Brain microvascular endothelial cell (primary cell): ENCODE data around the gene BTG3.

Experiments used
- DNase-seq: peaks from one replicate; pipeline ENCODE4 v3.0.0-alpha.2; 2020
- H3K27ac ChIP-seq: fragments of 250-450 bp; sonication (Bioruptor Pico); 2 replicates; pipeline ENCODE4 v1.5.1; 2020; ENCODE audit warnings: mild to moderate bottlenecking, moderate library complexity
- H3K27me3 ChIP-seq: fragments of 250-450 bp; sonication (Bioruptor Pico); replicated peaks from 2 replicates; pipeline ENCODE4 v1.5.1; 2020; ENCODE audit warnings: mild to moderate bottlenecking
- H3K36me3 ChIP-seq: fragments of 250-450 bp; sonication (Bioruptor Pico); replicated peaks from 2 replicates; pipeline ENCODE4 v1.5.1; 2020; ENCODE audit warnings: mild to moderate bottlenecking
- H3K4me3 ChIP-seq: 2 replicates; pipeline ENCODE4 v1.5.1; 2011; ENCODE audit warnings: low read depth, mild to moderate bottlenecking, control low read depth, low read length, moderate library complexity
- in situ Hi-C: cut with HindIII; loops from 2 replicates; pipeline ENCODE4 v1.10.0; 2017; ENCODE audit warnings: low sequenced_read_pairs, low pct_ligation_motif_present
- TF ChIP-seq, protein P1 (sequence below): IDR thresholded peaks from 2 replicates; pipeline ENCODE4 v1.5.1; 2011; ENCODE audit warnings: low read depth, mild to moderate bottlenecking, moderate library complexity, low read length, control low read depth, inconsistent platforms; ENCODE audit errors: missing control alignments

BTG3 gene

DNA sequence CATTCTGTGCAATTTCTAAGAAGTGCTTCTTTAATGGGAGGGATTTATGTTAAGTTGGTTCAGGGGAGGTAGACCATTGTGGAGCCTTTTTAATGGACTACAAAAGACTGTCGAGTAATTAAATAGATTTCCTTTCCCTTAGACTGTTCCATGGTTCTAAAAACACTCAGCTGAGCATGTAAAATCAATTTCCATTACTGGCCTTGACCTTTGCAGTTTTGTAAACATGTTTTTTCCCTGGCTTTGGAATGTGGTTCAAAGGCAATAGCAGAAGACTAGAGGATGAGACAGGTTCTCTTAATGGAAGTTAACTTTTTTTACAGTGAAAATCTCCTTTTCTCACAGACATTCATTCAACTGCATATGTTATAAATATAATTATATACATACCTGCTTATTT is 37.6 kb upstream of the BTG3 start:
- no peak overlapping the region for H3K4me3 ChIP-seq
- in situ Hi-C loops: no loop called here
- DNase-seq: no peak
- H3K27ac ChIP-seq: no peak overlapping the region
- TF ChIP-seq, protein P1, sequence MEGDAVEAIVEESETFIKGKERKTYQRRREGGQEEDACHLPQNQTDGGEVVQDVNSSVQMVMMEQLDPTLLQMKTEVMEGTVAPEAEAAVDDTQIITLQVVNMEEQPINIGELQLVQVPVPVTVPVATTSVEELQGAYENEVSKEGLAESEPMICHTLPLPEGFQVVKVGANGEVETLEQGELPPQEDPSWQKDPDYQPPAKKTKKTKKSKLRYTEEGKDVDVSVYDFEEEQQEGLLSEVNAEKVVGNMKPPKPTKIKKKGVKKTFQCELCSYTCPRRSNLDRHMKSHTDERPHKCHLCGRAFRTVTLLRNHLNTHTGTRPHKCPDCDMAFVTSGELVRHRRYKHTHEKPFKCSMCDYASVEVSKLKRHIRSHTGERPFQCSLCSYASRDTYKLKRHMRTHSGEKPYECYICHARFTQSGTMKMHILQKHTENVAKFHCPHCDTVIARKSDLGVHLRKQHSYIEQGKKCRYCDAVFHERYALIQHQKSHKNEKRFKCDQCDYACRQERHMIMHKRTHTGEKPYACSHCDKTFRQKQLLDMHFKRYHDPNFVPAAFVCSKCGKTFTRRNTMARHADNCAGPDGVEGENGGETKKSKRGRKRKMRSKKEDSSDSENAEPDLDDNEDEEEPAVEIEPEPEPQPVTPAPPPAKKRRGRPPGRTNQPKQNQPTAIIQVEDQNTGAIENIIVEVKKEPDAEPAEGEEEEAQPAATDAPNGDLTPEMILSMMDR: no peak
- H3K27me3 ChIP-seq: no peaks in the 10 kb centered on the region
- no peaks in the 10 kb centered on the region for H3K36me3 ChIP-seq

DNA sequence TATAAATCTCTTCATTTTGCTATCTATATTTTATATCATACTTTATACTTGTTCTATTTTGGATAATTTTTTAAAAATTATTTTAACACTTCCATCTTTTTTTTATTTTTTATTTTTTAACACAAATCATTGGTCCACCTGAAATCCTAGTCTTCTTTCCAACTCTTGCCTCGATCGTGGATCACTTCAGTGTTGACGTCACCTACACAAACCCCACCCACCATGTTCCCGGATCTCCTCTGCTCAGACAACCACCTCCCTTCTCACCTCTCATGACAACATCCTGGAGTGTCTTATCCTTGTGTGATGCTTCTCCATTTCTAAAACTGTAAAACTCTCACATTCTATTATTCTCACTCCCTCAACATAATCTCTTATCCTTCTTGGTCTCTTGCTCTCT is 34.1 kb upstream of the BTG3 start:
- no peak for DNase-seq
- in situ Hi-C loops: no loop called here
- Histone ChIP-seq H3K27ac (no peak overlapping the region), H3K27me3 (no peaks in the 10 kb centered on the region), H3K4me3 (no peak overlapping the region), H3K36me3 (no peaks in the 10 kb centered on the region)
- TF ChIP-seq, protein P1: no peak

DNA sequence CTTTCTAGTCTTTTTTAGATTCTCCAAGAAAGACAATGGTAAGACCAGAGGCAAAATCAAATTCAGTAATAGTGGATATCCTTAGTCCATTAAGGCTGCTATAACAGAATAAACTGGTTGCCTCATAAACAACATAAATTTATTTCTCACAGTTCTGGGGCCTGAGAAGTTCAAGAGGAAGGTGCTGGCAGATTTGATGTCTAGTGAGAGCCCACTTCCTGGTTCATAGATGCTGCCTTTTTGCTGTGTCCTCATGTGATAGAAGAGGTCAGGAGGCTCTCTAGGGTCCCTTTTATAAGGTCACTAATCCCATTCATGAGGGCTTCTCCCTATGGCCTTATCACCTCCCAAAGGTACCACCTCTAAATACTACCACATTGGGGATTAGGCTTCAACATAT is 31.5 kb upstream of the BTG3 start:
- no peak overlapping the region for H3K4me3 ChIP-seq
- TF ChIP-seq, protein P1: no peak
- no peak for DNase-seq

DNA sequence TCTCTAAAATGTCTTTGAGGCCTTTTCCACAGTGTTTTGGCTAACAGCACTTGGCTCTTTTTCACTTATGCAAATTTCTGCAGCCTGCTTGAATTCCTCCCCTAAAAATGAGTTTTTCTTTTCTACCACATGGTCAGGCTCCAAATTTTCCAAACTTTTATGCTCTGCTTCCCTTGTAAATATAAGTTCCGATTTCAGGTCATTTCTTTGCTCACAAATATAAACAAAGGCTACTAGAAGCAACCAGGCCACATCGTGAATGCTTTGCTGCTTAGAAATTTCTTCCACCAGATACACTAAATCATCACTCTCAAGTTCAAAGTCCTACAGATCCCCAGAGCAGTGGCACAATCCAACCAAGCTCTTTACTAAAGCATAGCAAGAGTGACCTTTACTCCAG is 28.1 kb upstream of the BTG3 start:
- no peaks in the 10 kb centered on the region for H3K27me3 ChIP-seq
- no peaks in the 10 kb centered on the region for H3K36me3 ChIP-seq
- no peak overlapping the region for H3K4me3 ChIP-seq
- DNase-seq: no peak
- no peak overlapping the region for H3K27ac ChIP-seq
- in situ Hi-C loops: no loop called here
- TF ChIP-seq, protein P1: no peak

More for the DNA sequence above, 31.5 kb upstream of the BTG3 start:
- Histone ChIP-seq H3K27ac (no peak overlapping the region), H3K36me3 (no peaks in the 10 kb centered on the region), H3K27me3 (no peaks in the 10 kb centered on the region)
- in situ Hi-C loops: no loop called here

DNA sequence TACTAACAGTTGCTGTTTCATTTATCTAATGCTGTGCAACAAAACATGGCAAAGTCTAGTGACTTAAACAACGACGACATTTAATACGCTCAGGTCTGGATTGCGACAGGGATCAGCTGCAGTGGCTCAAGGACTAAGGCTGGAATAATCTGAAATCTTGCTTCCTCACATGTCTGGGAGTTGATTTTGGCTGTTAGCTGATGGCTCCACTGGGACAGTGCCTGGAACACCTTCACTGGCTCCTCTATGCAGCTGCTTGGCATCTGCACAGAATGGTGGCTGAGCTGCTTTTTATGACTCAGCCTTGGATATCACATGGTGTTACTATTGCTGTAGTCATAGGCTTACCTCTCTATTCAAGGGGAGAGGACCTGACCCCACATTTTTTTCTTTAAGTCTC is 24.0 kb upstream of the BTG3 start:
- in situ Hi-C loops: no loop called here
- no peak for DNase-seq
- H3K4me3 ChIP-seq: no peak overlapping the region
- H3K27me3 ChIP-seq: no peaks in the 10 kb centered on the region
- TF ChIP-seq, protein P1: no peak
- H3K27ac ChIP-seq: no peak overlapping the region
- H3K36me3 ChIP-seq: no peaks in the 10 kb centered on the region

DNA sequence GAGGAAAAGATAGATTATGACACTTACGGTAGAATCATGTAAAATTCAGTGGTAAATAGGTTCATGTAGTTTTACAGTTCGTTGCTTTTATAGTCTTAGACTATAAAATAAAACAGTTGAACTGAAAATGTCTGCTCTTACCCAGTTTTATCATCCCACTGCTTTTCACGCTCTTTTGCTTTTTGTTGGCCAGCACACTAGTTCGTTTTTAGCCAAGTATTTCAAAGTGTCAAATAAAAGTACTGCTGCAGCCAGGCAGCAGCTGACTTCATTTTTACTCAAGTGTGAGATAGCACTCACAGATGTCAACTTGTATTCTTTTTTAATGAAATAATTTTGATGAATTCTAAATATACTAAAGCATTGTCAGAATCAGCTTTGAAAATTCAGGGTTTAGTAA is 18.5 kb upstream of the BTG3 start:
- Histone ChIP-seq H3K36me3 (no peaks in the 10 kb centered on the region), H3K27me3 (no peaks in the 10 kb centered on the region), H3K4me3 (no peak overlapping the region), H3K27ac (no peak overlapping the region)
- DNase-seq: no peak
- in situ Hi-C loops: no loop called here
- TF ChIP-seq, protein P1: no peak
